ENCODE results near the gene BEST3.
"Not testable (repeated sequence)": the region's sequence is repeated elsewhere in the genome, so short reads cannot be mapped to it uniquely, and the experiment has no call there.

The BEST3 gene

DNA sequence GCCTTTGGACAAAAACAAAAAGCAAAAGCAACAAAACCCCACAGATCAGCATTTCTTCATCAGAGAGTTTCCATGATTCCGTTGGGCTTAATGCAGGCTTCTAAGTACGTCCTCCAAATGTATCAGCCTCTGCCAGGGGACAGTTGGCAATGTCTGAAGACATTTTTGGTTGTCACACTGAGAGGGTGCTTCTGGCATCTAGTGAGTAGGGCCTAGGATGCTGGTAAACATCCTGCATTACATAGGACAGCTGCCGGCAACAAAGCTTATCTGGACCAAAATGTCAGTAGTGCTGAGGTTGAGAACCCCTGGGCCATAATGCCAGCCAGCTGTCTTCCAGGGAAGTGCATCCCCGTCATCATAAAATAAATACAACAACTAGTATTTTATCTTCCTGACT, 79.0 kb downstream of the BEST3 start:
- Histone ChIP-seq H3K4me1 (ENCODE audit: control insufficient read depth, insufficient read depth, low read length) (no peaks in the 10 kb centered on the region), H3K4me3 (ENCODE audit: low read depth, low read length) (no peak overlapping the region), H3K9me3 (ENCODE audit: control insufficient read depth, insufficient read depth, low read depth, low read length) (no peaks in the 10 kb centered on the region), H3K27ac (ENCODE audit: low read depth, low read length) (no peak overlapping the region), H3K27me3 (ENCODE audit: control insufficient read depth, insufficient read depth, low read length) (no peaks in the 10 kb centered on the region), H3K36me3 (ENCODE audit: control insufficient read depth, insufficient read depth, low read length) (no peaks in the 10 kb centered on the region), H3K9ac (ENCODE audit: low read length) (no peak overlapping the region)

DNA sequence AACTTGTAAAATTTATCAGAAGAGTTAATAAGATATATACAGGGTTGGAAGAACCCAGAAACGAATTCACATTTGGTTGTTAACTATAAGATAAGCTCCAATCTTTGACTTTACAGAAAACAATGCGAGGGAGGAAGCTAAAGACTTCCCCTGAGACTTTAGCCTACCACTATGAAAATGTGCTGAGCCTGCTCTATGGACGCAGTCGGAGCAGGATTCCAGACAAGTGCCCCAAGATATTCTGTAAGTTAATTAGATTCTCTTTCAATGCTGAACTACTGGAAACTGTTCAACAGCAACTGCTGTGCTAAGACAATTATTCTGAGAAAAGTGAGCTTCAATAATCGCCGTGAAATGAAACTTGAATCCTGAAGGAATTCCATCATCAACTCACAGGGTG, 80.1 kb downstream of the BEST3 start:
- H3K27me3 ChIP-seq (ENCODE audit: control insufficient read depth, insufficient read depth, low read length): no peaks in the 10 kb centered on the region
- no peaks in the 10 kb centered on the region for H3K36me3 ChIP-seq (ENCODE audit: control insufficient read depth, insufficient read depth, low read length)
- H3K4me3 ChIP-seq (ENCODE audit: low read depth, low read length): no peak overlapping the region
- H3K9me3 ChIP-seq (ENCODE audit: control insufficient read depth, insufficient read depth, low read depth, low read length): no peaks in the 10 kb centered on the region
- H3K9ac ChIP-seq (ENCODE audit: low read length): no peak overlapping the region
- H3K4me1 ChIP-seq (ENCODE audit: control insufficient read depth, insufficient read depth, low read length): no peaks in the 10 kb centered on the region
- no peak overlapping the region for H3K27ac ChIP-seq (ENCODE audit: low read depth, low read length)

DNA sequence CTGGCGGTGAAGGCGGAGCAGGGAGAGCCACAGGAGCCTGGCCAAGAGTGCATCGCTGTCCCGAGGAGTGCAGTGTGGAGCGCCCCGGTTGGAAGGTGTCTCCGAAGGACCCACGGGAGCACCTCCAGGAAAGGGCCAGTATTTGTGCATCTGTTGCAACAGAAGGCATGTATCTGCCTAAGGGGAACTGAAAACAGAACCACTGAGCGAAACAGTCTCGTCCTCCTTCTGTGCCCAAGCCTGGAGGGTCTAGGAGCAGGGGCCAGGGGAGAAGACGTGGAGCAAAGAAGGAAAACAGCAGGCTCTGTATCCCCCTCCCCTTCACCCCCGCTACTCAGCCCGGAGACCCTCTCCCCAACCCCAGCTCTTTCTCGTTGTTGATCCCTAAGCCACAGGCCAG, 83.1 kb downstream of the BEST3 start:
- H3K4me1 ChIP-seq (ENCODE audit: control insufficient read depth, insufficient read depth, low read length): no peaks in the 10 kb centered on the region

DNA sequence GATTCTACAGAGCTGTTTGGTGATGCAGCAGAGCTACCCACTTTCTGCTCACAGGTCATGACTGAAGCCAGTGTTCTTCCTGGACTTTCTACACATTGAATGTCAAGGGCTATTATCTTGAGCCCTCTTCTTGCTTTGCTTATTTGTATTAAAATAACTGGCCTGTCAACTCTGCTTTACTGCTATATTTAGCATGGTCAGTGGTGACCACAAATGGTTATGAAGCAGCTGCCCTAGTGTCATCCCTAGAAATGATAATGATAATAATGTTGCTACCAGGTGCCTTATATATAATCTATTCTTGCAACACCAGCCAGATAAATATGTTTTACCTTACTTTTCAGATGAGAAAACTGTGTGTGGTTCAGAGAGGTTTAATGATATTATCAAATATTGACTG, 85.8 kb downstream of the BEST3 start:
- Histone ChIP-seq H3K9me3 (ENCODE audit: control insufficient read depth, insufficient read depth, low read depth, low read length) (no peaks in the 10 kb centered on the region), H3K36me3 (ENCODE audit: control insufficient read depth, insufficient read depth, low read length) (no peaks in the 10 kb centered on the region), H3K27ac (ENCODE audit: low read depth, low read length) (no peak overlapping the region), H3K4me3 (ENCODE audit: low read depth, low read length) (no peak overlapping the region), H3K9ac (ENCODE audit: low read length) (no peak overlapping the region), H3K4me1 (ENCODE audit: control insufficient read depth, insufficient read depth, low read length) (no peaks in the 10 kb centered on the region), H3K27me3 (ENCODE audit: control insufficient read depth, insufficient read depth, low read length) (no peaks in the 10 kb centered on the region)

More for the DNA sequence above, 83.1 kb downstream of the BEST3 start:
- no peaks in the 10 kb centered on the region for H3K27me3 ChIP-seq (ENCODE audit: control insufficient read depth, insufficient read depth, low read length)
- H3K9me3 ChIP-seq (ENCODE audit: control insufficient read depth, insufficient read depth, low read depth, low read length): no peaks in the 10 kb centered on the region
- no peak overlapping the region for H3K4me3 ChIP-seq (ENCODE audit: low read depth, low read length)
- H3K36me3 ChIP-seq (ENCODE audit: control insufficient read depth, insufficient read depth, low read length): no peaks in the 10 kb centered on the region
- H3K27ac ChIP-seq (ENCODE audit: low read depth, low read length): no peak overlapping the region
- H3K9ac ChIP-seq (ENCODE audit: low read length): no peak overlapping the region

DNA sequence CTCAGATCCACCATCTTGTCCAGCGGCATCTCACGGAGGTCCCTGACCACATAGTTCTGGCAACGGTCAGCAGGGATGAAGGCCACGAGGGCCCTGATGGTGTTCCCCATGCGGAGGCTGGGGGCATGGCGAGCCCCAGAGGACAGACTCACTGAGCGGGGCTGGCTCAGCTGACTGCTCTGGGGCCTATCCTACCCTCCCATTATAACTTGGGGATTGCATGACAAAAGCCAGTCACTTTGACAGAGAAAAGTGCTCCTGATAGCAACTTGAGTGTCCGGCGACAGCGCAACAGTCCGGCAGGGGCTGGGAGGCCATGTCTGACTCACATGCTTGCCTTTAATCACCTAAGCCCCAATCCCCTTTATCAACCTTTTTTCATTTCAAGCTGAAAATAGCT, 88.4 kb downstream of the BEST3 start, which contains the start of gene LRRC10:
Gene LRRC10 (minus strand): TSS at position 179 of the 400 bp plus-strand sequence. CDS start 69 bp downstream, at position 110.
- Histone ChIP-seq H3K4me3 (ENCODE audit: low read depth, low read length) (no peak within 1 kb of the TSS), H3K36me3 (ENCODE audit: control insufficient read depth, insufficient read depth, low read length) (no peaks in the 10 kb centered on the region), H3K9me3 (ENCODE audit: control insufficient read depth, insufficient read depth, low read depth, low read length) (no peaks in the 10 kb centered on the region), H3K27ac (ENCODE audit: low read depth, low read length) (no peak within 1 kb of the TSS), H3K27me3 (ENCODE audit: control insufficient read depth, insufficient read depth, low read length) (no peaks in the 10 kb centered on the region), H3K9ac (ENCODE audit: low read length) (no peak within 1 kb of the TSS), H3K4me1 (ENCODE audit: control insufficient read depth, insufficient read depth, low read length) (no peaks in the 10 kb centered on the region)

DNA sequence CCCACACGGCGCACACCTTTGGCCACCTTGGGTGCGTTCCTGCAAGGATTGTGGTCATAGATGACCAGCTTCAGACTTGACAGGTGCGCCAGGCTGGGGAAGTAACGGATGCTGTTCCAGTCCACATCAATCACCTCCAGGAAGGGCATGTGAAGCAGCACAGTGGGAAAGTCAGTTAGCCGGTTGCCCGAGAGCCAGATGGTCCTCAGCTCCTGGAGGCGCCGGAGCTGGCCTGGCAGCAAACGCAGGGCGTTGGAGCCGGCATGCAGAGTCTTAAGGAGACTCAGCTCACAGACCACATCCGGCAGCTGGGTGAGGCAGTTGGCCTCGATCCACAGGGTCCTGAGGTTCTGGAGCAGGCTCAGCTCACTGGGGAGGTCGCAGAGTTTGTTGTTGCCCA, 89.0 kb downstream of the BEST3 start:
- H3K36me3 ChIP-seq (ENCODE audit: control insufficient read depth, insufficient read depth, low read length): no peaks in the 10 kb centered on the region
- H3K4me3 ChIP-seq (ENCODE audit: low read depth, low read length): no peak overlapping the region
- H3K4me1 ChIP-seq (ENCODE audit: control insufficient read depth, insufficient read depth, low read length): no peaks in the 10 kb centered on the region
- no peaks in the 10 kb centered on the region for H3K27me3 ChIP-seq (ENCODE audit: control insufficient read depth, insufficient read depth, low read length)
- no peak overlapping the region for H3K27ac ChIP-seq (ENCODE audit: low read depth, low read length)
- no peaks in the 10 kb centered on the region for H3K9me3 ChIP-seq (ENCODE audit: control insufficient read depth, insufficient read depth, low read depth, low read length)
- no peak overlapping the region for H3K9ac ChIP-seq (ENCODE audit: low read length)

DNA sequence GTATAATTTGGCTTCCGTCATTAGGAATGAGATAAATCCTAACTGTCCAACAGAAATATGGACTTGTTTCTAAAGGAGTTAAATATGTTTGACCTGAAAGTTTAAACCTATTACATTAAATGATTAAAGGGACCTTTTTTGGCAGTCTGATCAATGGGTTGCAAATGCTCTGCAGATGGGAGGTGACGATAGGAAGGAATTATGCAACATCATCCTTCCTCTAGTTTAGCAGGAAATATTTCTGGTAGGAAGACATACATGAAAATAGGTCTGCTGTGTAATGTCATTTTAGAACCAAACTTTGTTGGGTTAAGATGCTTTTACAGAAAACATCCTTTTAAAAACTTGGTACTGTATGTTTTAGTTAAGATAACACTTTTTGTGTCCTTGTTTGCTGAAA, 91.0 kb downstream of the BEST3 start:
- H3K9ac ChIP-seq (ENCODE audit: low read length): no peak overlapping the region
- no peak overlapping the region for H3K27ac ChIP-seq (ENCODE audit: low read depth, low read length)
- H3K27me3 ChIP-seq (ENCODE audit: control insufficient read depth, insufficient read depth, low read length): no peaks in the 10 kb centered on the region
- peaks cover 5% of the 10 kb centered on the region for H3K36me3 ChIP-seq (ENCODE audit: control insufficient read depth, insufficient read depth, low read length)
- no peak overlapping the region for H3K4me3 ChIP-seq (ENCODE audit: low read depth, low read length)
- no peaks in the 10 kb centered on the region for H3K9me3 ChIP-seq (ENCODE audit: control insufficient read depth, insufficient read depth, low read depth, low read length)
- H3K4me1 ChIP-seq (ENCODE audit: control insufficient read depth, insufficient read depth, low read length): no peaks in the 10 kb centered on the region

DNA sequence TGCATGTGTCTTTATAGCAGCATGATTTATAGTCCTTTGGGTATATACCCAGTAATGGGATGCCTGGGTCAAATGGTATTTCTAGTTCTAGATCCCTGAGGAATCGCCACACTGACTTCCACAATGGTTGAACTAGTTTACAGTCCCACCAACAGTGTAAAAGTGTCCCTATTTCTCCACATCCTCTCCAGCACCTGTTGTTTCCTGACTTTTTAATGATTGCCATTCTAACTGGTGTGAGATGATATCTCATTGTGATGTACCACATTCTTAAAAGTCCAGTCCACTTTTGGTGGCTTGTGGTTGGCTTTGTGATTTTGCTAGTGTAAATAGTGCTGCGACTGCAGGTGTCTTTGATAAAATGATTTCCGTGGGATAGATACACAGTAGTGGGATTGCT, 94.8 kb downstream of the BEST3 start:
- not testable (repeated sequence) for H3K9me3 ChIP-seq (ENCODE audit: control insufficient read depth, insufficient read depth, low read depth, low read length); H3K4me3 ChIP-seq (ENCODE audit: low read depth, low read length); H3K27me3 ChIP-seq (ENCODE audit: control insufficient read depth, insufficient read depth, low read length); H3K27ac ChIP-seq (ENCODE audit: low read depth, low read length); H3K9ac ChIP-seq (ENCODE audit: low read length); H3K4me1 ChIP-seq (ENCODE audit: control insufficient read depth, insufficient read depth, low read length)
- peaks cover 40% of the 10 kb centered on the region for H3K36me3 ChIP-seq (ENCODE audit: control insufficient read depth, insufficient read depth, low read length)
